Measurements from ENCODE around the gene TKT.

Gene TKT

GRCh38 chr3:53293867-53294266 is 38.0 kb upstream of the TKT start:
- DNase-seq (ENCODE audit: low read depth) = no peak
- no peak for TF ChIP-seq CTCF (conservative IDR thresholded peaks at IDR 0.05; ENCODE audit: low read depth, low read length)
- no peak overlapping the region for H3K4me3 ChIP-seq (ENCODE audit: low read depth, low read length)

- TF ChIP-seq CTCF (conservative IDR thresholded peaks at IDR 0.05; ENCODE audit: low read depth, low read length) = no peak
These were observed 32.4 kb upstream of the TKT start for GRCh38 chr3:53288214-53288613.

GRCh38 chr3:53287131-53287629 is 31.4 kb upstream of the TKT start:
- TF ChIP-seq CTCF (conservative IDR thresholded peaks at IDR 0.05; ENCODE audit: low read depth, low read length) = no peak
- no peak overlapping the region for H3K4me3 ChIP-seq (ENCODE audit: low read depth, low read length)
- DNase-seq (ENCODE audit: low read depth) = peak; percentile 83

More at GRCh38 chr3:53288214-53288613, 32.4 kb upstream of the TKT start:
- no peak for DNase-seq (ENCODE audit: low read depth)
- H3K4me3 ChIP-seq (ENCODE audit: low read depth, low read length) = no peak overlapping the region

GRCh38 chr3:53286727-53287126 is 30.9 kb upstream of the TKT start:
- H3K4me3 ChIP-seq (ENCODE audit: low read depth, low read length) = no peak overlapping the region
- no peak for TF ChIP-seq CTCF (conservative IDR thresholded peaks at IDR 0.05; ENCODE audit: low read depth, low read length)
- DNase-seq (ENCODE audit: low read depth) = no peak

- no peak for DNase-seq (ENCODE audit: low read depth)
- H3K4me3 ChIP-seq (ENCODE audit: low read depth, low read length) = no peak overlapping the region
- no peak for TF ChIP-seq CTCF (conservative IDR thresholded peaks at IDR 0.05; ENCODE audit: low read depth, low read length)
These were observed 26.8 kb upstream of the TKT start for GRCh38 chr3:53282581-53282980.

GRCh38 chr3:53278667-53279066 is 22.8 kb upstream of the TKT start:
- H3K4me3 ChIP-seq (ENCODE audit: low read depth, low read length) = no peak overlapping the region
- no peak for DNase-seq (ENCODE audit: low read depth)
- no peak for TF ChIP-seq CTCF (conservative IDR thresholded peaks at IDR 0.05; ENCODE audit: low read depth, low read length)

- no peak for TF ChIP-seq CTCF (conservative IDR thresholded peaks at IDR 0.05; ENCODE audit: low read depth, low read length)
- no peak for DNase-seq (ENCODE audit: low read depth)
- no peak overlapping the region for H3K4me3 ChIP-seq (ENCODE audit: low read depth, low read length)
These were observed 19.2 kb upstream of the TKT start for GRCh38 chr3:53274938-53275605.

All from choroid plexus epithelial cell (primary cell).